ENCODE data around the gene INPP1. TPM values are rescaled to one million over a fixed set of nuclear protein-coding genes. Genes with fewer than 3 reads are reported as not detected.
A peak's percentile ranks its signal among the peaks of the same experiment; 100 is the strongest.

The INPP1 gene
- total and polyA plus RNA-seq, 8 donors, result 11.5 to 31.0 (median 15.4) TPM

DNA sequence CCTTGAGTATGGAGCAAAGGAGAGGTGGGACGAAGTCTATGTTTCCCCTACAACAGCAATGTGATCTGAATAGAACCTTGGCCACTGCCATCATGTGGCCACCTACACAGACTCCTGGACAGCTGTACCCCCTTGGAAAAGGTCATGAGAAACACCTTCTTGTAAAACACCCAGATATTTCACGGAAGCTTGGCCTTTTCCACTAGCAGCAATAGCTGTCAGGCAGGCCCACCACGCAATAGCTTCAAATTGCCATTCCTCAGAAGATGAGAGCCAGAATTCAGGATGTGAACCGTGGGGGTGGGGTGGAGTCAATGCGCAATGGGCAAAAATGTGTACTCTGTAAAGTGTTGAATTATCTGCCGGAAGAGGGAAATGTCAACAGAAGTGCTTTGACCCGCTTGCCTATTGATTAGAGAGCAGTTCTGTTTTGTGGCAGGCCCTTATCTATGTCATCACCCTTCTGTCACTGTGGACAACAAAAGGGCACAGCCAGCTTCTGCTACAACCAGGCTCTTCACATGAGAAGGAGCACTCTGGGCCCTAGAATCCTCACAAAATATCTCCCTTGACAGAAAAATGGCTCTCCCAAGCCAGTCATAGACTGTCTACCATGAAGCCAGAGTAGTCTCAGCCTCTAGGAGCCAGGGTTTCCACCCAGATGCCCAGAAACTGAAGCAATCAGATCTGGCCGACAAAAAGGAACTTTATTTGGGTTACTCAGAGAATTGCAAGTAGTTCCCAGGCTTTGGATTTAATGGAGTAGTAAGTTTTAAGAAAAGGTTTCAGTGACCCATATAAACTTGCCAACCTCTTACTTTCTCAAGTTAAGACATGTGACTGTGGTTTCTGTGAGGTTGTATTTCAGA is 9.5 kb downstream of the INPP1 start:
- H3K36me3 ChIP-seq, result no peaks in the 10 kb centered on the region
- no peaks in the 10 kb centered on the region for H3K27me3 ChIP-seq
- intact Hi-C loops (cut with DNase I), result no loop called here
- H3K9me3 ChIP-seq, result no peaks in the 10 kb centered on the region
- TF ChIP-seq, protein P1, sequence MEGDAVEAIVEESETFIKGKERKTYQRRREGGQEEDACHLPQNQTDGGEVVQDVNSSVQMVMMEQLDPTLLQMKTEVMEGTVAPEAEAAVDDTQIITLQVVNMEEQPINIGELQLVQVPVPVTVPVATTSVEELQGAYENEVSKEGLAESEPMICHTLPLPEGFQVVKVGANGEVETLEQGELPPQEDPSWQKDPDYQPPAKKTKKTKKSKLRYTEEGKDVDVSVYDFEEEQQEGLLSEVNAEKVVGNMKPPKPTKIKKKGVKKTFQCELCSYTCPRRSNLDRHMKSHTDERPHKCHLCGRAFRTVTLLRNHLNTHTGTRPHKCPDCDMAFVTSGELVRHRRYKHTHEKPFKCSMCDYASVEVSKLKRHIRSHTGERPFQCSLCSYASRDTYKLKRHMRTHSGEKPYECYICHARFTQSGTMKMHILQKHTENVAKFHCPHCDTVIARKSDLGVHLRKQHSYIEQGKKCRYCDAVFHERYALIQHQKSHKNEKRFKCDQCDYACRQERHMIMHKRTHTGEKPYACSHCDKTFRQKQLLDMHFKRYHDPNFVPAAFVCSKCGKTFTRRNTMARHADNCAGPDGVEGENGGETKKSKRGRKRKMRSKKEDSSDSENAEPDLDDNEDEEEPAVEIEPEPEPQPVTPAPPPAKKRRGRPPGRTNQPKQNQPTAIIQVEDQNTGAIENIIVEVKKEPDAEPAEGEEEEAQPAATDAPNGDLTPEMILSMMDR (IDR thresholded peaks at IDR 0.05), result no peak
- peaks cover 19 to 38% (median 32%) of the 10 kb centered on the region in 3 donors for H3K4me1 ChIP-seq
- ATAC-seq (peak; percentile 42 to 54 (median 52)), DNase-seq (no peak), FAIRE-seq (no peak)
- no peak overlapping the region for H3K4me3 ChIP-seq
- WGBS, 2 donors, result 47% methylated on average over 8 of the region's 8 CpGs
- H3K27ac ChIP-seq, result peak overlapping the region in 2 of 4 donors; percentile 3 to 9

DNA sequence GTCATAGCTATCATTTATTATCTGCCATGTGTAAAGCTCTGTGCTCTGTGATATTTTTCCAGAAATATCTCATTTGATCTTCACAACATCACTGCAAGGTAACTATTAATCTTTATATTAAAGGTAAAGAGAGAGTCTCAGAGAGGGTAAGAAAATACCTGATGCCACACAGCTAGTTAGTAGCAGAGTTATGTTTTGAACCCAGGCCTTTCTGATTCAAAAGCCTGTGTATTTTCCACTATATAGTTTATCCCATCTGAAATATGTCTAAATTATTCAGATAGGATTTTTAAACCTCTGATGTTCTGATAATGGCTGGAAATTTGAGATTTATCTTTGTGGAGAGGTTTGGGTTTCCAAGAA is 10.1 kb downstream of the INPP1 start:
- intact Hi-C loops (cut with DNase I), result no loop called here

DNA sequence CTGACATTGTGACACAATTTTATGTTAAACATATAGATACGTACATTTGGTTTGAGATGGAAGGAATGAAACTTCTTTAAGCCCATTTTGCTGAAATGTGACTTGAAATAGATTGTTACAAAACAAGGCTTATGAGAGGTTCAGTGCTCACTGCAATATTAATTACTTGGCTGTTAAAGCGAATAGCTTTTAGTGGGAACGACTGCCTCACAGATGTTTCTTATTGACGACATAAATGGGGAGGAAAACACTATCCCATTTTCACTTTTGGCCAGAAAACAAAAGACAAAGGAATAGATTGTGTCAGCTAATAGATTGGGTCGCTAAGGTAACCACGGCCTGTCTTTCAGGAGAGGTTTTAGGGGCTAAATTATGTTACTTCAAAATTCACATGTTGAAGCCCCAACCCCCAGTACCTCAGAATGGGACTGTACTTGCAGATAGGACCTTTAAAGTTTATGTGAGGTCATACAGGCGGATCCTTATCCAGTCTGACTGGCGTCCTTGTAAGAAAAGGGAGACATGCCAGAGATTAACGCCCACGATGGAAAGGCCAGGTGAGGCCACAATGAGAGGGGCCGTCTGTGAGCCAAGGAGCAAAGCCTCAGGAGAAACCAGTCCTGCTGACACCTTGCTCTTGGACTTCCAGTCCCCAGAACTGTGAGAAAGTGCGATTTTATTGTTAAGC is 10.8 kb downstream of the INPP1 start:
- intact Hi-C loops (cut with DNase I), result no loop called here
- Histone ChIP-seq H3K27me3 (no peaks in the 10 kb centered on the region), H3K36me3 (no peaks in the 10 kb centered on the region), H3K27ac (peak overlapping the region in 1 of 4 donors; percentile 3), H3K9me3 (no peaks in the 10 kb centered on the region), H3K4me3 (no peak overlapping the region), H3K4me1 (peaks cover 19 to 42% (median 38%) of the 10 kb centered on the region in 3 donors)
- TF ChIP-seq, protein P1 (IDR thresholded peaks at IDR 0.05), result no peak
- no peak for FAIRE-seq
- peak; percentile 47 to 66 (median 57) for ATAC-seq
- DNase-seq, result peak in 1 of 6 donors; percentile 27
- WGBS, 2 donors, result 29 to 44% methylated on average over 12 of the region's 12 CpGs

More for the DNA sequence above, 10.1 kb downstream of the INPP1 start:
- Histone ChIP-seq H3K36me3 (no peaks in the 10 kb centered on the region), H3K4me1 (peaks cover 19 to 38% (median 36%) of the 10 kb centered on the region in 3 donors), H3K27ac (peak overlapping the region in 1 of 4 donors; percentile 3), H3K9me3 (no peaks in the 10 kb centered on the region), H3K4me3 (no peak overlapping the region), H3K27me3 (no peaks in the 10 kb centered on the region)
- FAIRE-seq, result no peak
- DNase-seq, result no peak
- ATAC-seq, result no peak
- TF ChIP-seq, protein P1 (IDR thresholded peaks at IDR 0.05), result no peak

DNA sequence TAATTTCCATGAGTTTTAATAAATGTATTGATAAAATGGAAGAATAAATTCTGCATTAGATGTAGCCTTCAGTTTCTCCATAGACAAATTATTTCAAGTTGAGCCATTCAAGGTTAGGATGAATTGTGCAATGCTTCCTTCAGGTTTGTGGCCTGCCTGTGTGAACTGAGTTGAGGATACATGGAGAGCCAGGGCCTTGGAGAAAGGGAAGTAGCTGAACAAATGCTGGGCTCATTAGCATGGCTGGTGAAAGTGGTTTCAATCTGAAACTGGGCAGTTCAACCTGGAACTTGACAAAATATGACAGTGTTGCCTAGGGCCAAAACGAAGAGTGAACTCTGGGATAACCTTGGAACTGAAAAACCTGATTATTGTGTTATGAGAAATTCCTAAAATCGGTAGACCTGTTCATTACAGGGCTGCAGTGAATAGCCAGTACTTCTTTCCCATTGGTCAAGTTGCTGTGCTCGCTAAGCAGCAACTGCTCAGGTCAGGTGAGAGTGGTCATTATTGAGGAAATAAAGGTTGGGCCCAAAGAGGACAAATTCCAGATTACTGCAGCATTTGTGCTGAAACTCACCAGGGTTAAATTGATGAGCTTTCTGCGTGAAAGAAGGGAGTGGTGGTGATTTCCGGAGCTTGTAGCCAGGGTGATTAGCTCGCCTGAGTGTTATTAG is 12.7 kb downstream of the INPP1 start:
- DNase-seq (no peak), ATAC-seq (peak in 3 of 4 donors; percentile 23 to 48 (median 45)), FAIRE-seq (no peak)
- peaks cover 19 to 46% (median 34%) of the 10 kb centered on the region in 3 donors for H3K4me1 ChIP-seq
- TF ChIP-seq, protein P1 (IDR thresholded peaks at IDR 0.05), result no peak
- no peaks in the 10 kb centered on the region for H3K27me3 ChIP-seq
- no peaks in the 10 kb centered on the region for H3K36me3 ChIP-seq
- intact Hi-C loops (cut with DNase I), result no loop called here
- no peaks in the 10 kb centered on the region for H3K9me3 ChIP-seq
- WGBS, 2 donors, result 40 to 48% methylated on average over 6 of the region's 6 CpGs
- no peak overlapping the region for H3K4me3 ChIP-seq
- H3K27ac ChIP-seq, result peak overlapping the region in 2 of 4 donors; percentile 15 to 41
